ENCODE measurements around the gene KIF14.
A peak's percentile ranks its signal among the peaks of the same experiment; 100 is the strongest.
"Not testable (repeated sequence)": the region's sequence is repeated elsewhere in the genome, so short reads cannot be mapped to it uniquely, and the experiment has no call there.

KIF14 gene

DNA sequence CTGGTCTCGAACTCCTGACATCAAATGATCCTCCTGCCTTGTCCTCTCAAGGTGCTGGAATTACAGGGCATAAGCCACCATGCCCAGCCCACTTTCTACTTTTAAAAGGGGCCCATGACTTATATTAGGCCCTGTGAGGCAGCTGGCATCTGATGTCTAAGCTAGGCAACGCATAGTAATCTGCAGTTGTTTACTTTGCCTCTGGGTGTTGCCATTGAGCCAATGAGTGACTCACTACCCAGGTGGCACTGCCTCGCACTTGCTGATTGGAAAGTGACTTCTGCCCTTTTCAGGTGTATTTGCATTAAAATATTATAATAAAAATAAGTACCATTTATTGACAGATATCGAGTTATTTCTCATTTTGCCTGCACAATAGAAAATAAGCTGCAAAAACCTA lies 84.9 kb downstream of the KIF14 start:
- DNase-seq = peak; percentile 3 to 35

- peak in 1 of 2 experiments; percentile 10 for DNase-seq
Observed at GRCh38 chr1:200530623-200531261, 89.8 kb downstream of the KIF14 start.

DNA sequence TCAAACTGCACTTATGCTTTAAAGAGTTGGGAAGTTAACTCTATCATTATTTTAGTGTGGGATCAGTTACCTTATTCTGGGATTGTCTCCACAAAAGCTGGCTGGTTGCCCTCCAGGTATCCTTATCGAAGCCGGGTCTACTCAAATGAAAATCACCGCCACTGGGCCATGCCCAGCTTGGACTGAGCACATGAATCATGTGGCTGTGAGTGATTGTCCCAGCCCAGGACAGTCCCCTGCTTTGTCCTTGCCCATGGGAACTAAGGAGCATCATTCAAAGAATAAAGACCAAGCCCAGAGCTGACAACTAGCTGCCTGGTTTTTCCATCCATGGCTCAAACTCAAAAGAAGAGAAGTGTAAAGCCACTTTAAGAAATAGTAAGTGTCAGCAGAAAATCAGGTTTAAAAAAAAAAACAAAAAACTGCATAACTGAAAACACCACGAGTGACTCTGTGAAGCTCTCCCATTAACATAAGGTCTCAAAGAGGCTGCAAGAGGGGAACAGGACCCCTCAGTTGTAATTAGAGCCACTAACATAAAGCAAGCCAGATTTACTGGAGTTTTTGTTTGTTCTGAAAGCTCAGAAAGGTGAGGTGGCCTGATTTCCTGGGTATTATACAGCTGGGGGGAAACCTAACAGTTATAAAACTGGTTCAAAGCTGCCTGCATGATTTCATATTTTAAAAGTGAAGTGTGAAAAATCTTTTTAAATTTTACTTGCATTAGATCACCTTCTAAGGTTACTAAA lies 91.5 kb downstream of the KIF14 start:
- no peak for DNase-seq

- DNase-seq = no peak
Observed at GRCh38 chr1:200527670-200528069, 92.9 kb downstream of the KIF14 start.

GRCh38 chr1:200526709-200527612 lies 93.6 kb downstream of the KIF14 start:
- DNase-seq = no peak

- DNase-seq = no peak
Observed at GRCh38 chr1:200525090-200525987, 95.2 kb downstream of the KIF14 start.

DNA sequence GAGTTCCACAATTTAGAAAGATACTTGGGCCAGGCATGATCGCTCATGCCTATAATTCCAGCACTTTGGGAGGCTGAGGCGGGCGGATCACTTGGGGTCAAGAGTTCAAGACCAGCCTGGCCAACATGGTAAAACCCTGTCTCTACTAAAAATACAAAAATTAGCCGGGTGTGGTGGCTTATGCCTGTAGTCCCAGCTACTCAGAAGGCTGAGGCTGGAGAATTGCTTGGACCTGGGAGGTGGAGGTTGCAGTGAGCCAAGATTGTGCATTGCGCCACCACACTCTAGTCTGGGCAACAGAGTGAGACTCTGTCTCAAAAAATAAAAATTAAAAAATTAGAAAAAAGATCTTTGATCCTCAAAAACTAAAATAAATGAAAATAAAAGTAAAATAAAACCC lies 96.0 kb downstream of the KIF14 start:
- not testable (repeated sequence) for DNase-seq

DNA sequence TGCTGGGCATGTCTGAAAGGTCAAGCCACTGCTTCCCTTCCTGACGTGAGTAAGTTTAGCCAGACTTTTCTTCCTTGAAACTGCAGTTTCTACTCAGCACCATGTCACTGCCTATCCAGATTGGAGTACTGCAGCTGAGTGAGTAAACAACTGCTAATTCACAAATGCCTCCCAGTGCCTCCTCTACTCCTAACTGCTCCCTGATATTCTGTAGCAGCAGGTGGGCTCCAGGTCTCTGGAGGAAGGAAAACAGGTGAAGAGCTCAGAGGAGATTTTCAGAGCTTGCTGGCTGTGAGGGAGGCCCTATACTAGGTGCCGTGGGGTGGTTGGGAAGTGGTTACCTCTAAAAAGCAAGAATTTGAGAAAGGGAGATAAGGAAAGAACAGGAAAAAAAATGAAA lies 96.5 kb downstream of the KIF14 start:
- DNase-seq = no peak

DNA sequence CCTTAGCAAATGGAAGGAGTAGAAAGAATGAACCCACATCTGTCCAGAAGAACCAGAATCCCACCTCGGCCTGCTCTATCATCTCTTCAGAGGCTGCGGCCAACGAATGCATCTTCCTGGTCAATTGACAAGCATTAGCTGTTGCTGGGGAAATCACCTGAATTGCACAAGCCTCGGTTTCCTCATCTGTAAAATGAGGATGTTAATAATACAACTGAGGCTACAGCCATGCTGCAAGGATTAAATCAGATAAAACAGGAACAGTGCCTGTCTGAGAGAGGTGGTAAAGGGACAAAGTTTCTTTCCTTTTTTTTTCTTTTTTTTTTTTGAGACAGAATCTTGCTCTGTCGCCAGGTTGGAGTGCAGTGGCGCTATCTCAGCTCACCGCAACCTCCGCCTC lies 99.8 kb downstream of the KIF14 start:
- DNase-seq = no peak

DNA sequence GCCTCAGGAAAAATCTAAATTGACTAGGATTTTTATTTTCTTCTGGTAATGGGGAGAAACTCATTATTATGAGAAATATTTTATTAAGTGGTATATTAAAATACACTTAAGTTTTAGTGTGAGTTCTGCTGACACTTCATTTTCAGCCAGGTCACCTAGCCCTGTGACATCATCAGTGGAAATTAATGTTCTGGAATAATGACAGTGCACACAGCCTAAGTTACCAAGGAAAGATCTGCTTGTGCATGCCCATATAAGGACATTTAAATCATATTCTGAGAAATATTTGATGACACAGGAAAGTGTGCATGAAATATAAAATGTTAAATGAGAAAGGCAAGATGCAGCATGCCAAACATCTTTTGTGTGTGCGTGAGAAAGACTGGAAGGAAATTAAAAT lies 102.0 kb downstream of the KIF14 start:
- DNase-seq = no peak

DNA sequence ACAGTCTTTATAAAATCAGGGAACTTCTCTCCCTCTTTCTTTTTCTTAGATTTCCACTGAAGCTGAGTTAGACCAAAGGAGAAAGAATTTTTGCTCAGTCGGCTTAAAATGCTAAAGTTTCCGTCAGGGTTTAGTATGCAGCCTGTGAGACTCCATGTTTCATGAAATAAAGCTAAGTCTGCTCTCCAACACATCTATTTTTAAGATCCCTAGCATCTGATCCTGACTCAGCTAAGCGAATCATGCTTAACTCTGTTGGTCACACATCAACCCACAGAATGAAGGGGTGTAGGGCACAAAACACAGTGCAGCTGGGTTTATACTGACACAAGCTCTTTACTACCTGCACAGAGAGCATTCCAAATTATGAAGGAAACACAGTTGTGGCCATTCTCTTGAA lies 108.4 kb downstream of the KIF14 start:
- no peak for DNase-seq

- peak; percentile 71 to 72 for DNase-seq
Observed at GRCh38 chr1:200510228-200510623, 110.3 kb downstream of the KIF14 start.

GRCh38 chr1:200506471-200506870 lies 114.1 kb downstream of the KIF14 start:
- no peak for DNase-seq

- no peak for DNase-seq
Observed at GRCh38 chr1:200505257-200505656, 115.3 kb downstream of the KIF14 start.
